Retinal pigment epithelial cell (primary cell): ENCODE measurements around the gene TRIO.

Experiments used
- DNase-seq: peaks from one replicate; pipeline ENCODE4 v3.0.0-alpha.2; 2010; ENCODE audit warnings: low read depth
- H3K4me3 ChIP-seq: 2 replicates; pipeline ENCODE4 v1.5.1; 2011; ENCODE audit warnings: mild to moderate bottlenecking, low read length, control low read depth, moderate library complexity
- CTCF ChIP-seq: conservative IDR thresholded peaks from 2 replicates; pipeline ENCODE4 v1.5.1; 2011; ENCODE audit warnings: low read depth, low read length, control low read depth, inconsistent platforms

Gene TRIO

GRCh38 chr5:14400611-14401010 lies 257.5 kb downstream of the TRIO start:
- H3K4me3 ChIP-seq, result no peak overlapping the region
- no peak for TF ChIP-seq CTCF
- no peak for DNase-seq

- no peak overlapping the region for H3K4me3 ChIP-seq
- TF ChIP-seq CTCF, result no peak
- DNase-seq, result no peak
Measured at GRCh38 chr5:14401639-14402038, 258.5 kb downstream of the TRIO start.

- DNase-seq, result no peak
- no peak for TF ChIP-seq CTCF
- H3K4me3 ChIP-seq, result no peak overlapping the region
Measured at GRCh38 chr5:14402424-14402823, 259.3 kb downstream of the TRIO start.

GRCh38 chr5:14404780-14405179 lies 261.6 kb downstream of the TRIO start:
- no peak for DNase-seq
- no peak overlapping the region for H3K4me3 ChIP-seq
- TF ChIP-seq CTCF, result no peak

GRCh38 chr5:14405267-14405666 lies 262.1 kb downstream of the TRIO start:
- DNase-seq, result no peak
- peak; percentile 47 for TF ChIP-seq CTCF
- H3K4me3 ChIP-seq, result no peak overlapping the region

- no peak for TF ChIP-seq CTCF
- no peak for DNase-seq
- no peak overlapping the region for H3K4me3 ChIP-seq
Measured at GRCh38 chr5:14405706-14406553, 262.8 kb downstream of the TRIO start.

GRCh38 chr5:14406554-14406849 lies 263.4 kb downstream of the TRIO start:
- DNase-seq, result peak; percentile 76
- TF ChIP-seq CTCF, result no peak
- H3K4me3 ChIP-seq, result no peak overlapping the region
